ENCODE data around the gene NDEL1.

GRCh38 chr17:8475781-8476180 is 40.1 kb downstream of the NDEL1 start:
- TF ChIP-seq, protein P1, sequence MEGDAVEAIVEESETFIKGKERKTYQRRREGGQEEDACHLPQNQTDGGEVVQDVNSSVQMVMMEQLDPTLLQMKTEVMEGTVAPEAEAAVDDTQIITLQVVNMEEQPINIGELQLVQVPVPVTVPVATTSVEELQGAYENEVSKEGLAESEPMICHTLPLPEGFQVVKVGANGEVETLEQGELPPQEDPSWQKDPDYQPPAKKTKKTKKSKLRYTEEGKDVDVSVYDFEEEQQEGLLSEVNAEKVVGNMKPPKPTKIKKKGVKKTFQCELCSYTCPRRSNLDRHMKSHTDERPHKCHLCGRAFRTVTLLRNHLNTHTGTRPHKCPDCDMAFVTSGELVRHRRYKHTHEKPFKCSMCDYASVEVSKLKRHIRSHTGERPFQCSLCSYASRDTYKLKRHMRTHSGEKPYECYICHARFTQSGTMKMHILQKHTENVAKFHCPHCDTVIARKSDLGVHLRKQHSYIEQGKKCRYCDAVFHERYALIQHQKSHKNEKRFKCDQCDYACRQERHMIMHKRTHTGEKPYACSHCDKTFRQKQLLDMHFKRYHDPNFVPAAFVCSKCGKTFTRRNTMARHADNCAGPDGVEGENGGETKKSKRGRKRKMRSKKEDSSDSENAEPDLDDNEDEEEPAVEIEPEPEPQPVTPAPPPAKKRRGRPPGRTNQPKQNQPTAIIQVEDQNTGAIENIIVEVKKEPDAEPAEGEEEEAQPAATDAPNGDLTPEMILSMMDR (IDR thresholded peaks at IDR 0.05; ENCODE audit: low read depth, low read length): no peak
- TF ChIP-seq EZH2phosphoT487 (IDR thresholded peaks at IDR 0.05; ENCODE audit: low read depth): no peak
